IMR-90 (cell line): Measurements from ENCODE around the gene RBFA. TPM values are rescaled to one million over a fixed set of nuclear protein-coding genes. Genes with fewer than 3 reads are reported as not detected.

Experiments used
- ATAC-seq: fragments of 200-7000 bp; cut with Tn5 transposase; 2 replicates; pipeline ENCODE4 v1.9.1; 2020; ENCODE audit warnings: low read depth, mild to moderate bottlenecking, moderate library complexity
- BruUV-seq: library from RNA; stranded (reverse); fragments of 400-500 nt; replicated peaks from 2 replicates; lab custom pipeline; 2021; lab: Mats Ljungman, UMichigan
- CTCF ChIA-PET: fragments of 300-600 bp; formaldehyde crosslinking; extraction: SDS; loops from one replicate; lab custom pipeline; 2021; ENCODE audit warnings: antibody characterized with exemption; lab: Yijun Ruan, JAX
- POLR2A ChIA-PET: fragments of 300-600 bp; sonication (Branson Sonifier 250); formaldehyde crosslinking; loops from one replicate; lab custom pipeline; 2022; ENCODE audit warnings: antibody characterized with exemption; ENCODE audit not compliant: unreplicated experiment; lab: Charles Lee
- DNase-seq: peaks from one replicate; pipeline ENCODE4 v3.0.0; 2013
- H2AFZ ChIP-seq: replicated peaks from 2 replicates; pipeline ENCODE3; 2013; ENCODE audit warnings: low read length, mild to moderate bottlenecking; ENCODE audit not compliant: poor library complexity
- H2AK5ac ChIP-seq: 2 replicates; pipeline ENCODE4 v1.6.1; 2013; ENCODE audit warnings: low read depth, low read length, inconsistent platforms
- H2AK9ac ChIP-seq: replicated peaks from 2 replicates; pipeline ENCODE3; 2013; ENCODE audit warnings: mild to moderate bottlenecking, low read depth, low read length, moderate library complexity; ENCODE audit not compliant: poor library complexity
- H2BK120ac ChIP-seq: 2 replicates; pipeline ENCODE4 v1.6.1; 2013; ENCODE audit warnings: low read depth, low read length, inconsistent platforms
- H2BK15ac ChIP-seq: 3 replicates; pipeline ENCODE4 v1.6.1; 2013; ENCODE audit warnings: low read depth, low read length, inconsistent platforms
- H2BK20ac ChIP-seq: 2 replicates; pipeline ENCODE4 v1.6.1; 2013; ENCODE audit warnings: low read depth, mild to moderate bottlenecking, inconsistent platforms, low read length, moderate library complexity
- H2BK5ac ChIP-seq: 2 replicates; pipeline ENCODE4 v1.6.1; 2013; ENCODE audit warnings: mild to moderate bottlenecking, low read depth, low read length, inconsistent platforms; ENCODE audit not compliant: poor library complexity, severe bottlenecking
- H3K14ac ChIP-seq: replicated peaks from 2 replicates; pipeline ENCODE4 v1.6.1; 2013; ENCODE audit warnings: low read depth, low read length, inconsistent platforms
- H3K18ac ChIP-seq: 2 replicates; pipeline ENCODE4 v1.6.1; 2013; ENCODE audit warnings: low read depth, low read length, control low read depth
- H3K23ac ChIP-seq: 2 replicates; pipeline ENCODE4 v1.6.1; 2013; ENCODE audit warnings: low read depth, low read length, inconsistent platforms
- H3K27ac ChIP-seq: 2 replicates; pipeline ENCODE4 v1.5.1; 2013; ENCODE audit warnings: mild to moderate bottlenecking, control low read depth, low read length; ENCODE audit not compliant: insufficient read depth
- H3K27me3 ChIP-seq: 2 replicates; pipeline ENCODE4 v1.6.1; 2013; ENCODE audit warnings: low read length; ENCODE audit not compliant: control insufficient read depth, insufficient read depth
- H3K36me3 ChIP-seq: 2 replicates; pipeline ENCODE4 v1.6.1; 2013; ENCODE audit warnings: low read length, mixed read lengths; ENCODE audit not compliant: control insufficient read depth, insufficient read depth
- H3K4ac ChIP-seq: 2 replicates; pipeline ENCODE4 v1.6.1; 2013; ENCODE audit warnings: low read depth, low read length, inconsistent platforms
- H3K4me1 ChIP-seq: 2 replicates; pipeline ENCODE4 v1.6.1; 2013; ENCODE audit warnings: low read length, mixed read lengths; ENCODE audit not compliant: control insufficient read depth, insufficient read depth
- H3K4me2 ChIP-seq: 2 replicates; pipeline ENCODE4 v1.6.1; 2013; ENCODE audit warnings: low read depth, mild to moderate bottlenecking, control low read depth, low read length, moderate library complexity
- H3K4me3 ChIP-seq: 2 replicates; pipeline ENCODE4 v1.5.1; 2013; ENCODE audit warnings: low read depth, mild to moderate bottlenecking, control low read depth, low read length, moderate library complexity; ENCODE audit not compliant: insufficient read depth
- H3K56ac ChIP-seq: 2 replicates; pipeline ENCODE4 v1.6.1; 2013; ENCODE audit warnings: low read length, inconsistent platforms; ENCODE audit not compliant: insufficient read depth; ENCODE audit errors: extremely low read depth
- H3K79me1 ChIP-seq, 2 experiments: 2 replicates each; pipeline ENCODE4 v1.6.1; 2013; ENCODE audit warnings: low read length in 2 of 2, inconsistent platforms in 1 of 2, low read depth in 1 of 2
- H3K9ac ChIP-seq: 2 replicates; pipeline ENCODE4 v1.6.1; 2013; ENCODE audit warnings: low read depth, low read length, control low read depth
- H3K9me1 ChIP-seq: 2 replicates; pipeline ENCODE4 v1.6.1; 2013; ENCODE audit warnings: low read length, inconsistent platforms; ENCODE audit not compliant: insufficient read depth
- H3K9me3 ChIP-seq: 2 replicates; pipeline ENCODE4 v1.6.1; 2013; ENCODE audit warnings: low read length; ENCODE audit not compliant: control insufficient read depth, insufficient read depth
- H4K20me1 ChIP-seq: 2 replicates; pipeline ENCODE4 v1.6.1; 2013; ENCODE audit warnings: low read length, inconsistent platforms; ENCODE audit not compliant: insufficient read depth
- H4K5ac ChIP-seq: 2 replicates; pipeline ENCODE4 v1.6.1; 2013; ENCODE audit warnings: mild to moderate bottlenecking, low read depth, low read length, control low read depth
- H4K8ac ChIP-seq, 2 experiments: 2 replicates each; pipeline ENCODE4 v1.6.1; 2013; ENCODE audit warnings: low read depth in 2 of 2, low read length in 2 of 2, control low read depth in 1 of 2, inconsistent platforms in 1 of 2
- H4K91ac ChIP-seq: 2 replicates; pipeline ENCODE4 v1.6.1; 2013; ENCODE audit warnings: low read depth, low read length, inconsistent platforms; ENCODE audit not compliant: insufficient read depth
- CEBPB ChIP-seq: IDR thresholded peaks from 2 replicates; pipeline ENCODE4 v1.6.1; 2012; ENCODE audit warnings: low read depth, low read length, improper control_type of control experiment
- RAD21 ChIP-seq: IDR thresholded peaks from 2 replicates; pipeline ENCODE4 v1.6.1; 2012; ENCODE audit warnings: low read length, improper control_type of control experiment
- WGBS, 2 experiments: methylation state at CpG; one replicate each; pipeline versions ENCODE4 v1.1.5 to v1.1.7; 2013; ENCODE audit warnings: missing lambda C conversion rate in 2 of 2; ENCODE audit not compliant: insufficient read length in 1 of 2; ENCODE audit errors: extremely low coverage in 2 of 2; 5-methylcytosine and 5-hydroxymethylcytosine counted together
- dilution Hi-C: fragments of 300-500 bp; cut with HindIII; formaldehyde crosslinking; loops from one replicate; pipeline ENCODE4 v1.14.3; 2018; ENCODE audit warnings: low sequenced_read_pairs; ENCODE audit not compliant: unreplicated experiment
- in situ Hi-C: fragments of 300-500 bp; cut with MboI; formaldehyde crosslinking; loops from 3 replicates; pipeline ENCODE4 v1.14.3; 2019; ENCODE audit warnings: low sequenced_read_pairs, inconsistent platforms, mixed read lengths
- intact Hi-C: fragments of 100-400 bp; cut with micrococcal nuclease; formaldehyde crosslinking; loops from 2 replicates; pipeline ENCODE4 v1.10.0; 2022
- polyA plus RNA-seq, 3 experiments: library from polyadenylated mRNA; depleted of rRNA; stranded (reverse); fragments of >200 nt; gene quantifications; 2 replicates each; pipeline ENCODE4 v1.2.3, GENCODE V29; 2012; ENCODE audit warnings: low replicate concordance in 1 of 3
- total RNA-seq: library from RNA; depleted of rRNA; stranded (reverse); fragments of >200 nt; gene quantifications from 2 replicates; pipeline ENCODE4 v1.2.3, GENCODE V29; 2012
- TF ChIP-seq, protein P1 (sequence below): fragments of 150-350 bp; IDR thresholded peaks from 2 replicates; pipeline ENCODE4 v1.6.1; 2017; ENCODE audit warnings: mild to moderate bottlenecking, antibody characterized with exemption, low read length, low read depth

The RBFA gene
- total and polyA plus RNA-seq, 2 of the 4 experiments (the other 2 are of a cell fraction): 21.0 to 38.0 TPM

DNA sequence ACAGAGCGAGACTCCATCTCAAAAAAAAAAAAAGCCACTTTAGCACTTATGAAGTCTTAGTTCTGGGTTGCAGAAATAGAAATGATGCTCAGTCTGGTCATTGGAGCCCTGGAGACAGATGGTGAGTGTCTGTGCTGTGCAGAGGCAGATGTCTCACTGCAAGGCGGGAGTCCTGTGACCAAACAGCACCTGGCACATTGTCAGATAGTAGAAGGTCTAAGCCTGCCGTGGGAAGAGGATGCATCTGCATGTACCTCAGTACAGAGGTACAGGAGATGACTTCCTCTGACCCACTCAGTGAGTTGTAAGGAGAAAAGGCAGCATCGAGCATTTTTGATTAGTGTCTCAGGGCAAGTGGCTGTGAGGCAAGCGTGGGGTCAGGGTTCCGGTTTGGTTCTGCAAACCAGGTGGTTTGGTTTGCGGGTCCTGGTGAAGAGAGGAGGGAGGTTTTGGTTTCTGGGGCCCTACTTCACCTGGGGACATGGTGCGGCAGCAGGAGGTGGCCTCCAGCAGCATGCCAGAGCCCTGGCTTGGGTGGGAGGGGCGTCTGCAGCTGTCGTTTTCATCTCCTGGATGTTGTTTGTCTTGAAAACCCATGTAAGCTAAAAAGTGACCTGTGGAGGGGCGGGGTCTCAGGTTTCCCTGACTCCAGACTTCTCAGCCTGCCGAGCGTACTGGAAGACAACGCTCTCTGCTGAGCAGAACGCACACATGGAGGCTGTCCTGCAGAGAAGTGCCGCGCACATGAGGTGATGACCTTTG, 3.8 kb downstream of the RBFA start:
- BruUV-seq: no TSS peak
- H3K27me3 ChIP-seq: no peaks in the 10 kb centered on the region
- POLR2A ChIA-PET: no interaction called here
- H3K18ac ChIP-seq: no peak overlapping the region
- no peak overlapping the region for H2BK20ac ChIP-seq
- peaks cover 10% of the 10 kb centered on the region for H3K9me1 ChIP-seq
- intact Hi-C loops (loop anchor here (10.0 kb wide), 1 partner anchor 343 kb away; no protein-coding TSS in a partner anchor), dilution Hi-C loops (no loop called here), in situ Hi-C loops (no loop called here)
- no peak overlapping the region for H3K27ac ChIP-seq
- H3K79me1 ChIP-seq: peaks cover 20 to 48% of the 10 kb centered on the region in 2 experiments
- no peak overlapping the region for H3K23ac ChIP-seq
- peaks cover 3% of the 10 kb centered on the region; the same call in 1 of the 2 replicates for H4K20me1 ChIP-seq
- TF ChIP-seq, protein P1, sequence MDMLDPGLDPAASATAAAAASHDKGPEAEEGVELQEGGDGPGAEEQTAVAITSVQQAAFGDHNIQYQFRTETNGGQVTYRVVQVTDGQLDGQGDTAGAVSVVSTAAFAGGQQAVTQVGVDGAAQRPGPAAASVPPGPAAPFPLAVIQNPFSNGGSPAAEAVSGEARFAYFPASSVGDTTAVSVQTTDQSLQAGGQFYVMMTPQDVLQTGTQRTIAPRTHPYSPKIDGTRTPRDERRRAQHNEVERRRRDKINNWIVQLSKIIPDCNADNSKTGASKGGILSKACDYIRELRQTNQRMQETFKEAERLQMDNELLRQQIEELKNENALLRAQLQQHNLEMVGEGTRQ: no peak
- TF ChIP-seq CEBPB (no peak), RAD21 (no peak)
- H3K4me1 ChIP-seq: peaks cover 3% of the 10 kb centered on the region; the same call in 1 of the 2 replicates
- no peak overlapping the region for H4K8ac ChIP-seq
- H3K14ac ChIP-seq: no peak overlapping the region
- H4K5ac ChIP-seq: no peak overlapping the region
- 89% methylated on average over 6 of the region's 17 CpGs; no CpG with 5 or more reads in 1 of the 2 experiments for WGBS, 2 experiments
- DNase-seq (no peak), ATAC-seq (no peak)
- H2BK5ac ChIP-seq: no peak overlapping the region
- H3K56ac ChIP-seq: no peak overlapping the region
- H3K4ac ChIP-seq: no peak overlapping the region
- no peak overlapping the region for H2BK15ac ChIP-seq
- H2AK5ac ChIP-seq: no peak overlapping the region
- no peak overlapping the region for H3K4me3 ChIP-seq
- H3K9me3 ChIP-seq: no peaks in the 10 kb centered on the region
- no peak overlapping the region for H2AFZ ChIP-seq
- H2AK9ac ChIP-seq: peak overlapping the region; percentile 30
- H3K9ac ChIP-seq: no peak overlapping the region
- peaks cover 12% of the 10 kb centered on the region for H3K36me3 ChIP-seq
- CTCF ChIA-PET: no interaction called here
- H2BK120ac ChIP-seq: no peak overlapping the region
- H4K91ac ChIP-seq: no peak overlapping the region
- H3K4me2 ChIP-seq: no peak overlapping the region
